Panc1 (cell line): ENCODE measurements around the gene MSANTD7.
"Not testable (repeated sequence)": the region's sequence is repeated elsewhere in the genome, so short reads cannot be mapped to it uniquely, and the experiment has no call there.

Experiments
- POLR2AphosphoS5 ChIP-seq: IDR thresholded peaks from 2 replicates; pipeline ENCODE4 v1.6.1; 2012; ENCODE audit warnings: mild to moderate bottlenecking, low read depth, low read length, moderate library complexity
- REST ChIP-seq, 2 experiments: IDR thresholded peaks; 2 replicates each; pipeline ENCODE4 v1.6.1; 2011 to 2012; ENCODE audit warnings: low read depth in 2 of 2, control low read depth in 1 of 2, low read length in 1 of 2, mild to moderate bottlenecking in 1 of 2, moderate library complexity in 1 of 2; ENCODE audit not compliant: insufficient read depth in 1 of 2
- TCF7L2 ChIP-seq: IDR thresholded peaks from 2 replicates; pipeline ENCODE4 v1.6.1; 2011; ENCODE audit warnings: mild to moderate bottlenecking, low read depth, low read length, inconsistent platforms
- TF ChIP-seq, protein P1 (sequence below): fragments of 450-650 bp; IDR thresholded peaks from 2 replicates; pipeline ENCODE4 v1.5.1; 2017; ENCODE audit warnings: mild to moderate bottlenecking

DNA sequence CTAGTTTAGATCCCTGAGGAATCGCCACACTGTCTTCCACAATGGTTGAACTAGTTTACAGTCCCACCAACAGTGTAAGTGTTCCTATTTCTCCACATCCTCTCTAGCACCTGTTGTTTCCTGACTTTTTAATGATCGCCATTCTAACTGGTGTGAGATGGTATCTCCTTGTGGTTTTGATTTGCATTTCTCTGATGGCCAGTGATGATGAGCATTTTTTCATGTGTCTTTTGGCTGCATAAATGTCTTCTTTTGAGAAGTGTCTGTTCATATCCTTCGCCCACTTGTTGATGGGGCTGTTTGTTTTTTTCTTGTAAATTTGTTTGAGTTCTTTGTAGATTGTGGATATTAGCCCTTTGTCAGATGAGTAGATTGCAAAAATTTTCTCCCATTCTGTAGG, 26.8 kb downstream of the MSANTD7 start:
- TF ChIP-seq REST (IDR thresholded peaks at IDR 0.05; ENCODE audit: insufficient read depth in 1 of 2, low read depth in 2 of 2, low read length in 1 of 2); POLR2AphosphoS5; TCF7L2: not testable (repeated sequence)
- TF ChIP-seq, protein P1, sequence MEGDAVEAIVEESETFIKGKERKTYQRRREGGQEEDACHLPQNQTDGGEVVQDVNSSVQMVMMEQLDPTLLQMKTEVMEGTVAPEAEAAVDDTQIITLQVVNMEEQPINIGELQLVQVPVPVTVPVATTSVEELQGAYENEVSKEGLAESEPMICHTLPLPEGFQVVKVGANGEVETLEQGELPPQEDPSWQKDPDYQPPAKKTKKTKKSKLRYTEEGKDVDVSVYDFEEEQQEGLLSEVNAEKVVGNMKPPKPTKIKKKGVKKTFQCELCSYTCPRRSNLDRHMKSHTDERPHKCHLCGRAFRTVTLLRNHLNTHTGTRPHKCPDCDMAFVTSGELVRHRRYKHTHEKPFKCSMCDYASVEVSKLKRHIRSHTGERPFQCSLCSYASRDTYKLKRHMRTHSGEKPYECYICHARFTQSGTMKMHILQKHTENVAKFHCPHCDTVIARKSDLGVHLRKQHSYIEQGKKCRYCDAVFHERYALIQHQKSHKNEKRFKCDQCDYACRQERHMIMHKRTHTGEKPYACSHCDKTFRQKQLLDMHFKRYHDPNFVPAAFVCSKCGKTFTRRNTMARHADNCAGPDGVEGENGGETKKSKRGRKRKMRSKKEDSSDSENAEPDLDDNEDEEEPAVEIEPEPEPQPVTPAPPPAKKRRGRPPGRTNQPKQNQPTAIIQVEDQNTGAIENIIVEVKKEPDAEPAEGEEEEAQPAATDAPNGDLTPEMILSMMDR, result not testable (repeated sequence)
